ENCODE results near the gene FLNA. TPM values are rescaled to one million over a fixed set of nuclear protein-coding genes. Genes with fewer than 3 reads are reported as not detected.

The FLNA gene
- total and polyA plus RNA-seq, 2 donors (not counting 3 experiments of a cell fraction or from before 2014, with no cell fraction given), result 658 to 1,474 TPM

- DNase-seq (ENCODE audit: low read depth, low spot score) (peak; percentile 48), FAIRE-seq (peak; percentile 97)
- Histone ChIP-seq H3K27ac (ENCODE audit: insufficient read depth, low read depth, low read length) (peak overlapping the region; percentile 61), H3K9me1 (replicated peaks; ENCODE audit: control insufficient read depth, extremely low read depth, insufficient read depth, low read length) (no peaks in the 10 kb centered on the region), H3K9ac (replicated peaks; ENCODE audit: extremely low read depth, insufficient read depth, low read length) (no peak overlapping the region), H3K79me2 (ENCODE audit: control insufficient read depth, insufficient read depth, low read length) (no peaks in the 10 kb centered on the region), H3K4me3 (replicated peaks in 1 of 3; ENCODE audit: insufficient read depth in 1 of 3, low read depth in 1 of 3, low read length in 3 of 3) (no peak overlapping the region), H4K20me1 (replicated peaks; ENCODE audit: control insufficient read depth, extremely low read depth, insufficient read depth, low read length) (no peaks in the 10 kb centered on the region), H2AFZ (ENCODE audit: low read depth, low read length) (no peak overlapping the region), H3K4me1 (ENCODE audit: control insufficient read depth, extremely low read depth, insufficient read depth, low read length) (peaks cover 17% of the 10 kb centered on the region), H3K36me3 (ENCODE audit: control insufficient read depth in 2 of 2, extremely low read depth in 1 of 2, insufficient read depth in 2 of 2, low read length in 2 of 2) (no peaks in the 10 kb centered on the region), H3K9me3 (replicated peaks; ENCODE audit: control insufficient read depth, insufficient read depth, low read length) (no peaks in the 10 kb centered on the region), H3K4me2 (ENCODE audit: insufficient read depth, low read length) (peak overlapping the region; percentile 49), H3K27me3 (ENCODE audit: control insufficient read depth in 2 of 2, insufficient read depth in 2 of 2, low read length in 2 of 2) (no peaks in the 10 kb centered on the region)
- no peak for TF ChIP-seq GATA2 (IDR thresholded peaks at IDR 0.05; ENCODE audit: insufficient read depth, insufficient read length, low read depth, low read length)
- TF ChIP-seq JUN (IDR thresholded peaks at IDR 0.05; ENCODE audit: borderline replicate concordance, insufficient read depth, insufficient read length, low read depth), result peak; percentile 17
- TF ChIP-seq MYC (IDR thresholded peaks at IDR 0.05; ENCODE audit: low read depth, low read length), result peak; percentile 15
- TF ChIP-seq POLR2AphosphoS5 (IDR thresholded peaks at IDR 0.05; ENCODE audit: insufficient read depth, low read depth, low read length), result peak; percentile 30
- TF ChIP-seq, protein P1, sequence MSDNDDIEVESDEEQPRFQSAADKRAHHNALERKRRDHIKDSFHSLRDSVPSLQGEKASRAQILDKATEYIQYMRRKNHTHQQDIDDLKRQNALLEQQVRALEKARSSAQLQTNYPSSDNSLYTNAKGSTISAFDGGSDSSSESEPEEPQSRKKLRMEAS (IDR thresholded peaks at IDR 0.05; ENCODE audit: insufficient read depth, insufficient read length), result no peak
- TF ChIP-seq FOS (IDR thresholded peaks at IDR 0.05; ENCODE audit: borderline replicate concordance, insufficient read depth, low read length), result peak; percentile 51
- TF ChIP-seq POLR2A (IDR thresholded peaks at IDR 0.05; ENCODE audit: low read depth, low read length), result no peak
- no peak for TF ChIP-seq CTCF (IDR thresholded peaks at IDR 0.05; ENCODE audit: extremely low read depth in 1 of 2, insufficient read depth in 1 of 2, low read depth in 1 of 2, low read length in 2 of 2)
- TF ChIP-seq EZH2 (IDR thresholded peaks at IDR 0.05; ENCODE audit: borderline replicate concordance, low read depth, low read length, severe bottlenecking), result no peak
- dilution Hi-C loops (cut with MboI; ENCODE audit: extremely low pct_ligation_motif_present, low sequenced_read_pairs) (no loop called here), intact Hi-C loops (cut with micrococcal nuclease) (no loop called here)
- CTCF ChIA-PET, result interaction anchor here (1.1 to 1.4 kb wide), 3 partner anchors 15 to 19 kb away, joined by 3 read pairs; no protein-coding TSS in a partner anchor
- POLR2A ChIA-PET, result no interaction called here
- no TSS peak for BruUV-seq (replicated peaks)
Observed at GRCh38 chrX:154333837-154334271, 40.6 kb downstream of the FLNA start.
